D721Med (cell line): Measurements from ENCODE around the gene NDUFS8.

ENCODE experiments used
- DNase-seq: peaks from one replicate; pipeline ENCODE4 v3.0.0; 2011; ENCODE audit warnings: low spot score; ENCODE audit not compliant: insufficient read length
- FAIRE-seq: peaks from 2 replicates; lab custom pipeline; 2011; peaks lifted over from hg19 to GRCh38; lab: Jason Lieb, UNC
- TF ChIP-seq, protein P1 (sequence below): IDR thresholded peaks from 2 replicates; pipeline ENCODE4 v1.5.1; 2012; ENCODE audit warnings: mild to moderate bottlenecking, control low read depth; ENCODE audit not compliant: insufficient read depth; ENCODE audit errors: missing control alignments

Gene NDUFS8

GRCh38 chr11:68040101-68040956 is 9.8 kb downstream of the NDUFS8 start:
- DNase-seq (no peak), FAIRE-seq (no peak)
- TF ChIP-seq, protein P1, sequence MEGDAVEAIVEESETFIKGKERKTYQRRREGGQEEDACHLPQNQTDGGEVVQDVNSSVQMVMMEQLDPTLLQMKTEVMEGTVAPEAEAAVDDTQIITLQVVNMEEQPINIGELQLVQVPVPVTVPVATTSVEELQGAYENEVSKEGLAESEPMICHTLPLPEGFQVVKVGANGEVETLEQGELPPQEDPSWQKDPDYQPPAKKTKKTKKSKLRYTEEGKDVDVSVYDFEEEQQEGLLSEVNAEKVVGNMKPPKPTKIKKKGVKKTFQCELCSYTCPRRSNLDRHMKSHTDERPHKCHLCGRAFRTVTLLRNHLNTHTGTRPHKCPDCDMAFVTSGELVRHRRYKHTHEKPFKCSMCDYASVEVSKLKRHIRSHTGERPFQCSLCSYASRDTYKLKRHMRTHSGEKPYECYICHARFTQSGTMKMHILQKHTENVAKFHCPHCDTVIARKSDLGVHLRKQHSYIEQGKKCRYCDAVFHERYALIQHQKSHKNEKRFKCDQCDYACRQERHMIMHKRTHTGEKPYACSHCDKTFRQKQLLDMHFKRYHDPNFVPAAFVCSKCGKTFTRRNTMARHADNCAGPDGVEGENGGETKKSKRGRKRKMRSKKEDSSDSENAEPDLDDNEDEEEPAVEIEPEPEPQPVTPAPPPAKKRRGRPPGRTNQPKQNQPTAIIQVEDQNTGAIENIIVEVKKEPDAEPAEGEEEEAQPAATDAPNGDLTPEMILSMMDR: no peak

DNA sequence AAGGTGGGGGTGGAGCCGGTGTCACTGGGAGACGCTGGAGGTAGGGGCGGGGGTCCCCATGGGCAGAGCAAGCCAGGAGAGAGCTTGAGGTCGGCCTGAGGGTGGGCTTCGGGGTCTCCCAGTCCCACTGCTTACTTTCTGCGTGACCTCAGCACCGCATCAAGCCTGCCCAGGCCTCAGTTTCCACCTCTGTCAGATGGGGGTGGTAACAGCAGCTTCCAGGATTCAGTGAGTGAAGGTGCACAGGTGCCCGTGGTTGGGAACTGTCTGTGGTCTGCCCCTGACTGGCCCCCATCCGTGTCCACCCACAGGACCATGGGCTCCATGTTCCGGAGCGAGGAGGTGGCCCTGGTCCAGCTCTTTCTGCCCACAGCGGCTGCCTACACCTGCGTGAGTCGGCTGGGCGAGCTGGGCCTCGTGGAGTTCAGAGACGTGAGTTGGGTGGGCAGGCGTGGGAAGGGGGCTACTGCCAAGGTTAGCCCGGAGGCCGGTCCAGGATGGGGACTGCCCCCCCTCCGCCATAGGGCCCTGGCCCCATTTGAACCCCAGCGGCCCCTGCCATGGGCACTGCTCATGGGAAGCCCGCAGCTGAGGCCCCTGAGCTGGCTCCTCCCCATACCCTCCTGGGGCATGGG is 10.6 kb downstream of the NDUFS8 start:
- DNase-seq (no peak), FAIRE-seq (no peak)
- TF ChIP-seq, protein P1: no peak

DNA sequence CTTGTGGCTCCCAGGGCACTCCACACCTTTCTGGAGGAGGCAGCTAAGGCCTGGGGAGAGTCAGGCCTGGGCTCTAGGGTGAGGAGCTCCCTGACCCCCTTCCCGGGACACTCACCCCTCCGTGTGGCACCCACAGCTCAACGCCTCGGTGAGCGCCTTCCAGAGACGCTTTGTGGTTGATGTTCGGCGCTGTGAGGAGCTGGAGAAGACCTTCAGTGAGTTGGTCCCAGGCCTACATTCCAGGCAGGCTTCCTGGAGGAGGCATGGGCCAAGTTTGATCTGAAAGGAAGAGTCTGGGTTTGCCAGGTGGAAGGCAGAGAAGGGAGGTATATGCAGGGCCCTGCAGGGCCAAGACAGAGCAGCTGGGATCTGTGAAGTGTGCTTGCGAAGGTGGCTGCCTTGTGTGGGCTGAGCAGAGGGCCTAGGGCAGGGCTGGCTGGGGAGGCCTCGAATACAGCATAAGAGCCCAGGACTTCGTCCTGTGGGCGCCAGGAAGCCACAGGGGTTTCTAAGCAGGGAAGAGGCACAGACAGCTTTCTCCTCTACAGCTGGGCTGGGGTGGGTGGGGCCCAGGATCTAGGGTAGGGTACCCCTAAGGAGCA is 11.2 kb downstream of the NDUFS8 start:
- FAIRE-seq (no peak), DNase-seq (no peak)
- TF ChIP-seq, protein P1: no peak

GRCh38 chr11:68042219-68043028 is 11.9 kb downstream of the NDUFS8 start:
- TF ChIP-seq, protein P1: no peak
- FAIRE-seq (no peak), DNase-seq (no peak)

GRCh38 chr11:68043029-68043348 is 12.5 kb downstream of the NDUFS8 start:
- DNase-seq (no peak), FAIRE-seq (no peak)
- TF ChIP-seq, protein P1: no peak

DNA sequence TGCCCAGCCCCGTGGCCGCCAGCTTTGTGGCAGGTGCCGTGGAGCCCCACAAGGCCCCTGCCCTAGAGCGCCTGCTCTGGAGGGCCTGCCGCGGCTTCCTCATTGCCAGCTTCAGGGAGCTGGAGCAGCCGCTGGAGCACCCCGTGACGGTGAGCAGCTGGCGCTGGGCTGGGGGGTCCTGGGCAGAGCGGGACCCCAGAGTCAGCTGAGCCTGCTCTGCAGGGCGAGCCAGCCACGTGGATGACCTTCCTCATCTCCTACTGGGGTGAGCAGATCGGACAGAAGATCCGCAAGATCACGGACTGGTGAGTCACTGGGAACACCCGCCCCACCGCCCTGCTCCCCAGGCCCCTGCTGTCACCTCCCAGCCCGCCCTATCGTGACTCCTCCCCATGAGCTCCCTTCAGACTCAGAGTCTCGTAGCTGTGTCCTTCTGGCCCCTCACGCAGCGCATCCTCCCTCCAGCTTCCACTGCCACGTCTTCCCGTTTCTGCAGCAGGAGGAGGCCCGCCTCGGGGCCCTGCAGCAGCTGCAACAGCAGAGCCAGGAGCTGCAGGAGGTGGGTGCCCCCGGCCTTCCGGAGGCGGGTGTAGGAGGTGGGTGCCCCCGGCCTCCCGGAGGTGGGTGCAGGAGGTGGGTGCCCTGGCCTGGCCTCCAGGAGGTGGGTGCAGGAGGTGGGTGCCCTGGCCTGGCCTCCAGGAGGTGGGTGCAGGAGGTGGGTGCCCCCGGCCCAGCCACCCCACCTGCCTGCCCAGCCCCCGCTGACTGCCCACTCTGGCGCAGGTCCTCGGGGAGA is 13.1 kb downstream of the NDUFS8 start:
- TF ChIP-seq, protein P1: no peak
- FAIRE-seq (no peak), DNase-seq (no peak)
